Thyroid gland (tissue), 4 donors: ENCODE measurements around the gene PTPRN2. TPM values are rescaled to one million over a fixed set of nuclear protein-coding genes. Genes with fewer than 3 reads are reported as not detected.

Experiments
- DNase-seq, 2 donors: peaks; one replicate each; pipeline ENCODE4 v3.0.0-alpha.2; 2019
- H3K27ac ChIP-seq, 3 donors: fragments of 200-600 bp; sonication (generic); 1 replicate in 2 of 3; 2 replicates in 1 of 3; pipeline ENCODE4 v1.5.1; 2016 to 2019; ENCODE audit warnings: mild to moderate bottlenecking in 1 of 3, moderate library complexity in 1 of 3
- H3K27me3 ChIP-seq: fragments of 200-600 bp; sonication (generic); one replicate; pipeline ENCODE4 v1.5.1; 2019
- H3K36me3 ChIP-seq, 2 donors: fragments of 200-600 bp; sonication (generic); one replicate each; pipeline ENCODE4 v1.5.1; 2016 to 2019
- H3K4me1 ChIP-seq, 2 donors: fragments of 200-600 bp; sonication (generic); one replicate each; pipeline ENCODE4 v1.5.1; 2017 to 2019
- H3K4me3 ChIP-seq, 3 donors: fragments of 200-600 bp; sonication (generic); replicated peaks in 1 of 3; 1 replicate in 2 of 3; 2 replicates in 1 of 3; pipeline ENCODE4 v1.5.1; 2016; ENCODE audit warnings: mild to moderate bottlenecking in 1 of 3
- H3K9me3 ChIP-seq: fragments of 200-600 bp; sonication (generic); one replicate; pipeline ENCODE4 v1.5.1; 2017
- CTCF ChIP-seq, 6 experiments: fragments of 200-600 bp in 3 of 6; fragments of 450-650 bp in 3 of 6; sonication (generic) in 3 of 6; IDR thresholded peaks; one replicate each; pipeline ENCODE4 v1.5.1; 2016 to 2019; ENCODE audit warnings: antibody characterized with exemption in 6 of 6, mild to moderate bottlenecking in 2 of 6, inconsistent platforms in 1 of 6, moderate library complexity in 1 of 6
- POLR2A ChIP-seq, 2 donors: fragments of 450-650 bp; IDR thresholded peaks; one replicate each; pipeline ENCODE4 v1.6.1; 2017; ENCODE audit warnings: antibody characterized with exemption in 2 of 2, mild to moderate bottlenecking in 2 of 2, moderate library complexity in 1 of 2
- WGBS, 2 donors: methylation state at CpG; one replicate each; pipeline ENCODE4 v1.1.5; 2017; 5-methylcytosine and 5-hydroxymethylcytosine counted together
- intact Hi-C: fragments of 100-400 bp; cut with DNase I; formaldehyde crosslinking; loops from one replicate; pipeline ENCODE4 v1.15.1; 2023
- total RNA-seq, 4 donors: library from RNA; depleted of rRNA; stranded (reverse); fragments of >200 nt; gene quantifications; one replicate each; pipeline ENCODE4 v1.2.3, GENCODE V29; 2016

PTPRN2 gene
- total RNA-seq, 4 donors from 2014 or later, result 4.2 to 9.9 (median 7.7) TPM

DNA sequence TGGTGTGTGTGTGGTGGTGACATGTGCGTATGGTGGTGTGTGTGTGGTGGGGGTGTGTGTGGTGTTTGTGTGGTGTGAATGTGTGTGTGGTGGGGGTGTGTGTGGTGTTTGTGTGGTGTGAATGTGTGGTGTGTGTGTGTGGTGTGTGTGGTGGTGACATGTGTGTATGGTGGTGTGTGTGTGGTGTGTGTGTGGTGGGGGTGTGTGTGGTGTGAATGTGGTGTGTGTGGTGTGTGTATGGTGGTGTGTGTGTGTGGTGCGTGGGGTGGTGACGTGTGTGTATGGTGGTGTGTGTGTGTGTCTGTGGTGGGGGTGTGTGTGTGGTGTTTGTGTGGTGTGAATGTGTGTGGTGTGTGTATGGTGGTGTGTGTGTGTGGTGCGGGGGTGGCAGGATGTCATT is 797.7 kb downstream of the PTPRN2 start:
- H3K4me1 ChIP-seq, result no peaks in the 10 kb centered on the region
- TF ChIP-seq CTCF (IDR thresholded peaks at IDR 0.05) (no peak), POLR2A (IDR thresholded peaks at IDR 0.05) (no peak)
- WGBS, 2 donors, result 92% methylated on average over 4 of the region's 4 CpGs
- no peak overlapping the region for H3K4me3 ChIP-seq
- H3K36me3 ChIP-seq, result no peaks in the 10 kb centered on the region
- no peak for DNase-seq
- no peak overlapping the region for H3K27ac ChIP-seq
- H3K9me3 ChIP-seq, result no peaks in the 10 kb centered on the region
- intact Hi-C loops, result no loop called here
- no peaks in the 10 kb centered on the region for H3K27me3 ChIP-seq

- Histone ChIP-seq H3K36me3 (no peaks in the 10 kb centered on the region), H3K27ac (no peak overlapping the region), H3K4me1 (no peaks in the 10 kb centered on the region), H3K27me3 (no peaks in the 10 kb centered on the region), H3K4me3 (no peak overlapping the region), H3K9me3 (no peaks in the 10 kb centered on the region)
- intact Hi-C loops, result no loop called here
- TF ChIP-seq POLR2A (IDR thresholded peaks at IDR 0.05), result no peak
- TF ChIP-seq CTCF (IDR thresholded peaks at IDR 0.05), result no peak
- DNase-seq, result no peak
- WGBS, 2 donors, result 87 to 89% methylated on average over 12 of the region's 12 CpGs
Measured at GRCh38 chr7:157789094-157789493, 798.5 kb downstream of the PTPRN2 start.

GRCh38 chr7:157788573-157788972 is 799.0 kb downstream of the PTPRN2 start:
- 88 to 93% methylated on average over 4 to 10 of the region's 12 CpGs for WGBS, 2 donors
- H3K4me1 ChIP-seq, result no peaks in the 10 kb centered on the region
- no peaks in the 10 kb centered on the region for H3K9me3 ChIP-seq
- H3K27me3 ChIP-seq, result no peaks in the 10 kb centered on the region
- H3K36me3 ChIP-seq, result no peaks in the 10 kb centered on the region
- intact Hi-C loops, result no loop called here
- H3K27ac ChIP-seq, result no peak overlapping the region
- DNase-seq, result no peak
- TF ChIP-seq CTCF (IDR thresholded peaks at IDR 0.05) (no peak), POLR2A (IDR thresholded peaks at IDR 0.05) (no peak)
- no peak overlapping the region for H3K4me3 ChIP-seq

DNA sequence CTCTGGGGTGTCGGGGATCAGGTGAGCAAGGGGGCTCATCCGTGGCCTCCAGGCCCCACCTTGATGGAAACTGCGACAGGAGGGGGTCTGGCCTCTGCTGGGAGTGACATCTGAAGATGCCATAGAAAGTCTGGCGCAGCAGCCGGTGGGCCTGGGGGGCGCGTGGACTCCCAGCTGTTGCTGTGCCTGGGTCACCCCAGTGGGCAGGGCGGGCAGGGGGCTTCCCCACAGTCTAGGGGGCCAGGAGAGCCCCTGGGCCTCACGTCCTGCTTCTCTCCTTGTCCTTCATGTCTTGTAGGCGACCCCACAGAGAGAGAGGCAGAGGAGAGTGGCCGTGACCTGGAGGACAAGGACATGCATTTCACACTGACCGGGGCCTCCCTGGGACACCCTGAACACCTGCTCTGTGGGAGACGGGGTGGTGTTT is 800.3 kb downstream of the PTPRN2 start:
- H3K27me3 ChIP-seq, result no peaks in the 10 kb centered on the region
- no peak overlapping the region for H3K4me3 ChIP-seq
- 94 to 95% methylated on average over 12 to 13 of the region's 13 CpGs for WGBS, 2 donors
- H3K9me3 ChIP-seq, result no peaks in the 10 kb centered on the region
- no peak overlapping the region for H3K27ac ChIP-seq
- intact Hi-C loops, result no loop called here
- no peak for DNase-seq
- TF ChIP-seq POLR2A (IDR thresholded peaks at IDR 0.05) (no peak), CTCF (IDR thresholded peaks at IDR 0.05) (no peak)
- H3K4me1 ChIP-seq, result no peaks in the 10 kb centered on the region
- no peaks in the 10 kb centered on the region for H3K36me3 ChIP-seq

- no peaks in the 10 kb centered on the region for H3K36me3 ChIP-seq
- H3K4me3 ChIP-seq, result no peak overlapping the region
- 92 to 95% methylated on average over 34 to 45 of the region's 47 CpGs for WGBS, 2 donors
- H3K27ac ChIP-seq, result no peak overlapping the region
- H3K4me1 ChIP-seq, result no peaks in the 10 kb centered on the region
- H3K27me3 ChIP-seq, result no peaks in the 10 kb centered on the region
- TF ChIP-seq POLR2A (IDR thresholded peaks at IDR 0.05) (no peak), CTCF (IDR thresholded peaks at IDR 0.05) (no peak)
- no peak for DNase-seq
- intact Hi-C loops, result no loop called here
- H3K9me3 ChIP-seq, result no peaks in the 10 kb centered on the region
Measured at GRCh38 chr7:157786375-157787274, 801.0 kb downstream of the PTPRN2 start.
